Parathyroid adenoma (tissue), 2 donors: ENCODE data around the gene EPHX1.

Experiments
- H2AFZ ChIP-seq: fragments of 300-600 bp; sonication (generic); one replicate; pipeline ENCODE4 v1.7.0; 2017; ENCODE audit warnings: antibody characterized with exemption, mild to moderate bottlenecking
- H3K27ac ChIP-seq: fragments of 300-600 bp; sonication (generic); one replicate; pipeline ENCODE4 v1.7.0; 2017
- H3K27me3 ChIP-seq: fragments of 300-600 bp; sonication (generic); one replicate; pipeline ENCODE4 v1.7.0; 2017; ENCODE audit warnings: low read length; ENCODE audit not compliant: control insufficient read depth, insufficient read depth
- H3K36me3 ChIP-seq: fragments of 300-600 bp; sonication (generic); one replicate; pipeline ENCODE4 v1.7.0; 2017; ENCODE audit warnings: low read length; ENCODE audit not compliant: control insufficient read depth, insufficient read depth
- H3K4me1 ChIP-seq: fragments of 300-600 bp; sonication (generic); one replicate; pipeline ENCODE4 v1.7.0; 2017; ENCODE audit warnings: control low read depth
- H3K4me2 ChIP-seq: fragments of 300-600 bp; sonication (generic); one replicate; pipeline ENCODE4 v1.7.0; 2017; ENCODE audit warnings: low read length
- H3K4me3 ChIP-seq: fragments of 300-600 bp; sonication (generic); one replicate; pipeline ENCODE4 v1.7.0; 2017; ENCODE audit warnings: low read depth, low read length
- H3K79me2 ChIP-seq: fragments of 300-600 bp; sonication (generic); one replicate; pipeline ENCODE4 v1.7.0; 2017; ENCODE audit warnings: control low read depth
- H3K9ac ChIP-seq: fragments of 300-600 bp; sonication (generic); one replicate; pipeline ENCODE4 v1.7.0; 2017; ENCODE audit warnings: mild to moderate bottlenecking
- H3K9me3 ChIP-seq: fragments of 300-600 bp; sonication (generic); one replicate; pipeline ENCODE4 v1.7.0; 2017; ENCODE audit warnings: low read length; ENCODE audit not compliant: control insufficient read depth
- TF ChIP-seq, protein P1 (sequence below): fragments of 300-600 bp; sonication (generic); IDR thresholded peaks from one replicate; pipeline ENCODE4 v1.7.0; 2017; ENCODE audit warnings: antibody characterized with exemption, mild to moderate bottlenecking
- donor health status: primary hyperparathyroidism.

Gene EPHX1

DNA sequence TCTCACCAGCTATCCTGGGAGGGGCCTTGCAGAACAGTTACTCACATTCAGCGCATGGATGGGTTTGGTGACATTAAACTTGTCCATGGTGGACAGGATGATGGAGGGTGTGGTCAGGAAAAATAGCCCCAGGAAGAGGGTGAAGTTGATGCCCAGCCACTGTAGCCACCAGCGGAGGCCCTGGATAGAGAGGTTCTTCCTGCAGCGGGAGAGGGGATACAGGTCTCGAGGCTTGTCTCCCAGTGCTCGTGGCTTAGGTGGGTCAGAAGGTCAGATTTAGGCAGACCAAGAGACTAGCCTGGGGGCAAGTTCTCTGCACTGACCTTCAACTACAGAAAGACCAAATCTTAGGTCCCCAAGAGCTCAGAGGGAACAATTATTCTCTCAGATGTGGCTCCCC lies 49.2 kb downstream of the EPHX1 start:
- H3K36me3 ChIP-seq: no peaks in the 10 kb centered on the region
- no peaks in the 10 kb centered on the region for H3K27me3 ChIP-seq
- H3K4me3 ChIP-seq: no peak overlapping the region
- no peak overlapping the region for H3K4me2 ChIP-seq
- no peaks in the 10 kb centered on the region for H3K4me1 ChIP-seq
- no peak overlapping the region for H2AFZ ChIP-seq
- H3K27ac ChIP-seq: no peak overlapping the region
- H3K9me3 ChIP-seq: no peaks in the 10 kb centered on the region
- H3K79me2 ChIP-seq: no peaks in the 10 kb centered on the region
- TF ChIP-seq, protein P1, sequence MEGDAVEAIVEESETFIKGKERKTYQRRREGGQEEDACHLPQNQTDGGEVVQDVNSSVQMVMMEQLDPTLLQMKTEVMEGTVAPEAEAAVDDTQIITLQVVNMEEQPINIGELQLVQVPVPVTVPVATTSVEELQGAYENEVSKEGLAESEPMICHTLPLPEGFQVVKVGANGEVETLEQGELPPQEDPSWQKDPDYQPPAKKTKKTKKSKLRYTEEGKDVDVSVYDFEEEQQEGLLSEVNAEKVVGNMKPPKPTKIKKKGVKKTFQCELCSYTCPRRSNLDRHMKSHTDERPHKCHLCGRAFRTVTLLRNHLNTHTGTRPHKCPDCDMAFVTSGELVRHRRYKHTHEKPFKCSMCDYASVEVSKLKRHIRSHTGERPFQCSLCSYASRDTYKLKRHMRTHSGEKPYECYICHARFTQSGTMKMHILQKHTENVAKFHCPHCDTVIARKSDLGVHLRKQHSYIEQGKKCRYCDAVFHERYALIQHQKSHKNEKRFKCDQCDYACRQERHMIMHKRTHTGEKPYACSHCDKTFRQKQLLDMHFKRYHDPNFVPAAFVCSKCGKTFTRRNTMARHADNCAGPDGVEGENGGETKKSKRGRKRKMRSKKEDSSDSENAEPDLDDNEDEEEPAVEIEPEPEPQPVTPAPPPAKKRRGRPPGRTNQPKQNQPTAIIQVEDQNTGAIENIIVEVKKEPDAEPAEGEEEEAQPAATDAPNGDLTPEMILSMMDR: no peak
- H3K9ac ChIP-seq: no peak overlapping the region

DNA sequence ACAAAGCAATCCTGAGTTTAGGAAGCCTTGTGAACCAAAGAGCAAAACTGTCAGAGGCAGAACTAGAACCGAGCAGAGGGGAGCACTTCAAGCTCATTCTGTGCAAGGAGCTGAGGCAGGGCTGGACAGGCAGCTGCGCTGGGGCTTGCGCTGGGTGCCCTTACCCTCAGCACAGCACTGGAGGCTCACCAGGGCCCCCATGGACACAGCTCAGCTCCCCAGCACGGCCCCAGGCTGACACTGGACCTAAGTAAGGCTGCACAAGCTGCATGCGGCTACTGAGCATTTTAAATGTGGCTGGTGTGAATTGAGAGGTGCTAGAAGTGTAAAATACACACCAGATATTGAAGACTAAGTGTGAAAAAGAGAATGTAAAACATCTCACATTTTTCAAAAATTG lies 50.2 kb downstream of the EPHX1 start:
- H3K4me2 ChIP-seq: no peak overlapping the region
- TF ChIP-seq, protein P1: no peak
- no peaks in the 10 kb centered on the region for H3K79me2 ChIP-seq
- H3K4me1 ChIP-seq: no peaks in the 10 kb centered on the region
- H3K9ac ChIP-seq: no peak overlapping the region
- no peak overlapping the region for H3K27ac ChIP-seq
- no peak overlapping the region for H2AFZ ChIP-seq
- H3K36me3 ChIP-seq: no peaks in the 10 kb centered on the region
- H3K9me3 ChIP-seq: no peaks in the 10 kb centered on the region
- H3K27me3 ChIP-seq: no peaks in the 10 kb centered on the region
- no peak overlapping the region for H3K4me3 ChIP-seq

DNA sequence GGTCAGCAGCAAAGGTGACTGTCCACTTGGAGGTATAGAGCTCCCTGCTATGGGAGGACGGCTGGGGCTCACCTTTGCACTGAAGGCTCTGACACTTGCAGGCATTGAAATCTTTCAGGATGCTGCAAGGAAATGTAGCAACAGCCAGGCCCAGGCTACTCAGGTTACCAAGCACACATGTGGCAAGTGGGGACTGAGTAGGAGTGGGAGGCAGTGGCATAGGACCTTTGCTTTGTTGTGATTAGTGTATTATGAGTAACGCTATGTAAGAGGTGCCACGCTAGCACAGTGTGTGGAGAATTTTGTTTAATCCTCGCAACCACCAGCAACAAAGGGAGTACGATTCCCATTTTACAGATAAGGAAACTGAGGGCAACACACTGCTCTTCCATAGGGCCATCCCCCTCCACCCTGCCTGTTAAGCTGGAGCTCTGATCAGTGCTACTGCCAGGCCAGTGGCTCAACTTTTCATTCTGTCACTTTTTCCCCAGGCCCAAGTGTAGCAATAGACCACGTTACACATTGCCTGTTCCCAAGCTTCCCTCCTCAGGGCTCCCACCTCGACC lies 51.0 kb downstream of the EPHX1 start:
- Histone ChIP-seq H2AFZ (no peak overlapping the region), H3K27me3 (no peaks in the 10 kb centered on the region), H3K4me1 (no peaks in the 10 kb centered on the region), H3K9me3 (no peaks in the 10 kb centered on the region), H3K79me2 (no peaks in the 10 kb centered on the region), H3K4me2 (no peak overlapping the region), H3K27ac (no peak overlapping the region), H3K36me3 (no peaks in the 10 kb centered on the region), H3K4me3 (no peak overlapping the region), H3K9ac (no peak overlapping the region)
- TF ChIP-seq, protein P1: no peak

DNA sequence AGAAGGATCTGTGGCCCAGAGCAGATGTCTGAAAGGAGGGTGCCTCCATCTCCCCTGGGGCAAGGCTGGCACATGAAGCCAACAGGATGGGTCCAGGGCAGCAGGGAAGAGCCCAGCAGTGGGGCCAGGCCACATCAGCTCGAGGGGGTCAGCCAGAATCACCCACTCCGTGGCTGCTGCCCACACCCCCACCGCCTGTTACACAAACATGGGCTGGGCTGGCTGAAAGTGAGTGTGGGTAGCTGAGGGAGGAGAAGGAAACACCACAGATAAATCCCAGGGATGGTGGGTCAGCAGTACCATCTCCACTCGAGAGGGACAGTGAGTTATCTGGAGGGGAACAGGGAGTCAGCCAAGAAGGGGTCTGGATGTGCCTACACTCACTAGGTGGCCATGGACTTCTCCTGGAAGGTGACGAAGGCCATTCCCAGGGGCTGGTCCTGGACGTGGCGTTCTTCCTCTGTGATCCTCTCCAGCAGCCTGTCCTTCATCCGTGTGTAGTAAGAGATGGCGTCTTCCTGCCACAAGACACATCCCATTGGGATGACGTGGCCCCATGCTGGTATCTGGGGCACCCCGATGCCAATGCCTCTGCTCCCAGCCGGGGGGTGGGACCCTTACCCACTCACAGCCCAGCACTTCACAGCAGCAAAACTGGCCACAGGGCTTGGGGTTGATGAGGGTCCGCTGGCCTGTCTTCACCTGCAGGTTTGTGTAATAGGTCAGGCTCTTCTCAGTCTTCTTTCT lies 52.1 kb downstream of the EPHX1 start:
- H3K4me1 ChIP-seq: no peaks in the 10 kb centered on the region
- H3K9ac ChIP-seq: no peak overlapping the region
- no peaks in the 10 kb centered on the region for H3K27me3 ChIP-seq
- H2AFZ ChIP-seq: no peak overlapping the region
- no peak overlapping the region for H3K4me3 ChIP-seq
- H3K79me2 ChIP-seq: no peaks in the 10 kb centered on the region
- no peaks in the 10 kb centered on the region for H3K9me3 ChIP-seq
- H3K36me3 ChIP-seq: no peaks in the 10 kb centered on the region
- no peak overlapping the region for H3K27ac ChIP-seq
- TF ChIP-seq, protein P1: no peak
- no peak overlapping the region for H3K4me2 ChIP-seq

DNA sequence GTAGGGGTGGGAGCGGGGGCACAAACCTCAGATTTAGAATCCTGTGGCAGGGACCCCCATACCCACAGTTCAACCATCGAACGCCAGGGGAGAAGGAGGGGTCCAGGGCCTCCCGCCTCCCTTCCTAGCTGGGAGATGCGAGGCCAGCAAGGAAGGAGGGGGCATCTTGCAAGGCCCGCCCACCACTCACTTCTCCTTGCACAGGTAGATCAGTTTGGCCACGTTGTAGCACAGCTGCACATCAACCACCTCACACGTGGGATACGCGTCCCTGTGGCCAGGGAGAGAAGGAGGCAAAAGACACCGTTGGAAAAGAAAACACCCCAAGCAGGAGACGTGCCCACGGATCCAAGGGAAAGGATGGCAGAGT lies 52.6 kb downstream of the EPHX1 start:
- no peak overlapping the region for H3K4me3 ChIP-seq
- H3K4me2 ChIP-seq: no peak overlapping the region
- no peak overlapping the region for H3K27ac ChIP-seq
- no peaks in the 10 kb centered on the region for H3K27me3 ChIP-seq
- no peaks in the 10 kb centered on the region for H3K4me1 ChIP-seq
- H3K36me3 ChIP-seq: no peaks in the 10 kb centered on the region
- no peaks in the 10 kb centered on the region for H3K79me2 ChIP-seq
- no peak overlapping the region for H3K9ac ChIP-seq
- TF ChIP-seq, protein P1: no peak
- H2AFZ ChIP-seq: no peak overlapping the region
- no peaks in the 10 kb centered on the region for H3K9me3 ChIP-seq
